HG03139 (cell line): ENCODE data around the gene CLRN2.
"Not testable (repeated sequence)": the region's sequence is repeated elsewhere in the genome, so short reads cannot be mapped to it uniquely, and the experiment has no call there.

Experiments used
- ATAC-seq: cut with Tn5 transposase; IDR thresholded peaks from one replicate; pipeline ENCODE4 v1.9.1; 2021; ENCODE audit not compliant: unreplicated experiment

The CLRN2 gene

DNA sequence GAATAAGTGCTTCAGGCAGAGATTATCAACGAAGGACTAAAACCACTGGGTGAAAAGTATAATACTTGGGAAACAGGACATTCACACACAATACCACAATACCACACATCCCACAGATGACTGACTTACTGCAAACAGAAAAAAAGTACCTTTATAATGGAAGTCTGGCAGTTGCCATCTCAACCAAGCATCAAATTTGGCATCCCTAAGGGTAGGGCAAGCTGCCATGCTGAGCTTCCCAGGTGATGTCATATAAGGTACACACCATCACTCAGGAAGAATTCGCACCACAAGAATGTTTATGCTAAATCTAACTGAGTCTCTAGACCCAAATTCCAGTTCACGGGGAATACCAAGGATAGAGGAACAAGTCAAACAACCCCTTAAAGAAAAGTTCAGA is 12.2 kb upstream of the CLRN2 start:
- ATAC-seq, result no peak

GRCh38 chr4:17504081-17504480 is 10.9 kb upstream of the CLRN2 start:
- no peak for ATAC-seq

DNA sequence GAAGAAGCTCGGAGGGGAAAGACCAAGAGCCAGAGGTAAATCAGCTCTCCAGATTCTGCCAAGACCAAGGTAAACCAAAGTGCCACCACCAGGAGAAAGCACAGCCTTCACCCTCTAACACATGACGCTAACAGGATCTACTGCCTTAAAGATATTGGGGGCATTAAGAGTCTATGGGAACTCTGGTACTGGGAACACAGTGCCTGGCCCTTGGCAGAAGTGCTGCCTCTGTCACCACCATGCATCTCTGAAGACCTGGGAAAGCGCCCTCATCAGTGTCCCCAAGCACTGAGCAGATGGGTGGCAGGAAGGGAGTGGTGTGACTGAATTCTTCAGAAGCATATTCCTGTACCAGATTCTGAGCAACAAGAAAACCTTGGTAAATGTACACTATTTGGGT is 4.4 kb upstream of the CLRN2 start:
- no peak for ATAC-seq

DNA sequence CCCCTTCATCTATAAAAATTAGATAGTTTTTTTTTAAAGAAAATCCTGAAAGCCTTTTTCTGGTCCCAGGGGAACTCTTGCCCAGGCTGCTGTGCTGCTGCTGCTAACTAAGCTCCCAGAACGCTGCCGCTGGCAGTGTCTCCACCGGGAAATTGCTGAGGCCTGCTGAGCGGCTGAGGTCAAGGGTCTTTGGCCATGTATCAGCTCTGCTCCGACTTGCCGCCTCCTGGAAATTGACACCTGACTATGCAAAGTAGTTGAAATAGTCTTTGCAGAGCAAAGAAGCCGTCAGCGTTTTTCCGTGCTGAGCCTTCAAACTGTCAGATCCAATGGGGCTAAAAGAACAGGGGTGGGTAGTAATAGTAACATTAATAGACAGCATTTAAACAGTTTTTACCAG is 3.9 kb upstream of the CLRN2 start:
- no peak for ATAC-seq

DNA sequence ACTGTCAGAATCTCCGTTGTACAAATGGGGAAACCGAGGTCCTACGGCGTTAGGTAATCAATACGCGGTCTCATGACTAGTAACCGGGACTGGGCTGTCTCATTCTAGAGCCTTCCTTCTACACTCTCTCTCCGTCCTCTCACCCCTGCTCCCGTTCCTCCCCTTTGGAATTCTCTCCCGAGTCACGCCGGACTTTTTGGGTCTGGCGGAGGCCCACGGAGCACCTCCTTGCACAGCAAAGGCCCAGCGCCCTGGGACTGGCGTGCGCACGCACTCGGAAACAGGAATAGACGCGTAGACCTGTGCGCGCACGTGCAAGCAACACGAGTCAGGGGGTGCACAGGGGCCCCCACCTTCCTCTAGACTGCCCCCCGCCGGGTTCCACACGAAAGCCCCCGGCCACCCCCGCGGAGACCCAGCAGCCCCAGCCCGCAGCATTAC is 3.4 kb upstream of the CLRN2 start:
- ATAC-seq, result peak; percentile 49

DNA sequence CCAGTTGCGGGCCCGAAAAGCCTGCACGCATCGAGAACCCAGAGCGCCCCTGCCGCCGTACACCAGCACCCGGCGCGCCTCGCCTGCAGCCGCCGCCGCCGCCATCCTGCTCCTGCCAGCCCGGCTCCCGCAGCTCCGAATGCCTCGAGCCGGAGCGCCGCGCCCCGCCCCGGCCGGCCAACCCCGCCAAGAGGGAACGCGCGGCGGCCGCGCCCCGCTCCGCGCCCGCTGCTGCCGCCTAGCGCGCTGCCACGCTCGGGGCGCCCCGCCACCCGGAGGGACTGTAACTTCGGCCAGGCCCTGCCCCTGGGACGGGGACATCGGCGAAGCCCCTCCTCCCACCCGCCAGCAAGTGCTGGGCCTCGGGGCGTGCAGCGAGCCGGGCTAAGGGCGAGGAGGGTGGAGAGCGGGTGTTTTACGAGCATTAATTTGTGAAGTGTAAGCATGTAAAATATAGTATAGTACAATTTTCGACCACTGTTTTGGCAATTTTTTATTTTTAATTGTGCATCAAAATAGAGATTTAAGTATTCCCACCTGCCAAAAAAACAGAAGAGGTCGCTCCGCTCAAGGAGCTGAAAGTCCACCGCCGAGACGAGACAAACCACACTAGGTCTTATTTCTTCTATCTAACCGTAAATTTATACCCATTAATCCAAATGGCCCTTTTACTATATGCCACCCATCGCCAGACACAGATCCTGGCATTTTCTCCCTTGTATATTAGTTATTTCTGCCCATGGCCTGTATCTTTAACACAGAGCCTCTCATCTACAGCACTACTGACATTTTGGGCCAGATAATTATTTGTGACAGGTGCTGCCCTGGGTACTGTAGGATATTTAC is 2.8 kb upstream of the CLRN2 start, which contains the start of gene QDPR:
QDPR (minus strand) TSS at position 141 of the 846 bp plus-strand sequence; CDS start at position 105, 36 bp downstream.
- peak; percentile 97 for ATAC-seq

DNA sequence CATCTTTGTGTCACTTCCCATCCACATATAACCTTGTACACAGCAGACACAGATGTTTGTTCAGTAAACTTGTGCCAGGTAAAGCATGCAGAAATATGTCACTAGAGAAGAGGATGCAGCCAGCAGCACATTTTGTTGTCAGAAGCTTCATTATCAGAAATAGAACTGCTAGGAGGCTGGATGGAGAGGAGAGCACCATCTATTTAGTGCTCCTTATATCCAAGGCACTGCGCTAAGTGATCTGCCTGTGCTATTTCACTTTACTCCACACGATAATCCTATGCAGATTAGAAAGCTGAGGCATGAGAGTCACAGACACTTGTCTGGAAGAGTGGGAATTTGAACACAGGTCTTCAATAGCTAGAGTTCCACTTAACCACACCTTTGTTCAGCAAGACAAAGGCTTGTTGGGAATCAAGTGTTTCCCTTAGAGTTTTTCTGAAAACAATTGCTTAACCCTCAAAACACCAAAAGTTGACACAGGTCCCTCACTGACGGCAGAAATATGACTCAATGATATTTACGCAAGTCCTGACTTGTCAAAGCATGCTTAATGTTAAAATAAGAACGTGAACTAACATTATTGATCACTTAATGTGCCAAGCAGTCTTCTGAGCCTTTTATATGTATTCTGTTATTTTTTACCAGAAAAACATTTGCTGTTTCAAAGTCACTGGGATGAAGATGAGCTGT is 1.8 kb upstream of the CLRN2 start:
- ATAC-seq, result no peak

GRCh38 chr4:17515445-17516407 is 761 bp downstream of the CLRN2 start:
- no peak for ATAC-seq

GRCh38 chr4:17516980-17517379 is 2.0 kb downstream of the CLRN2 start:
- no peak for ATAC-seq

GRCh38 chr4:17517664-17518063 is 2.7 kb downstream of the CLRN2 start:
- ATAC-seq, result no peak

DNA sequence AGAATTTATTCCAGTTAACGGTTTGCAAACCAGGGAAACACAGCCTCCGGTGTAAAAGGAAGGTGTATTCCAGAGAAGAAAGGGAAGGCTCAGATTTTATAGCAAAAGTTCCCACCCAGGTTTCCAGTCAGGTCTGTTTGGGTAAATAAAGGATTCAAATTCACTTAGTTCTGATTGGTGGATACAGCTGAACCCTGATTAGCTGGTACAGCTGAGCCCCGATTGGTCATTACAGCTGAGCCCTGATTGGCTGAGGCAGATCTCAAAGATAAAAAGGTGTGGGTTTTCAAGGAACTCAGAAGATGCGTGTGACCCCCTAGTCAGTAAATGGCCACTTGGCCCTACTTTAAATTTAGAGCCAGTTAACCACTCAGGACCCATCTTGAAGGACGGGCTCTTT is 6.6 kb downstream of the CLRN2 start:
- ATAC-seq, result no peak

DNA sequence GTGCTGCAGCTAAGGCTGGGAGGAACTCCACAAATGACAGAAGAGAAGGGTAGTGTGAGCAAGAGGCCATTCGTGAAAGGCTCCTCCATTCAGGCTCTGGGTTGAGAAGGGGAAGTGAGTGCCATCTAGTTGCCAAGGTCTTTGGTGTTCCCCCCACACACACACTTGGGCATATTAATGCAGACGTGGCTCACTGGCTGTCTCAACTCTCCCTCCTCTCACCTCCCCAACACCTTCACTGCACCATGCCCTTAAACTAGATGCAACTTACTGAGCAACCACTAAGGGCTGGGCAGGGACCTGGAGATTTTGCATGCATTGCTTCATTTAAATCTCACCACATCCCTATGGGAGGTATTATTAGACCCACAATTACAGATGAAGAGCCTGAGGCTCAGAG is 8.7 kb downstream of the CLRN2 start:
- ATAC-seq, result no peak

GRCh38 chr4:17526695-17527477 is 11.9 kb downstream of the CLRN2 start:
- no peak for ATAC-seq

GRCh38 chr4:17528551-17529165 is 13.7 kb downstream of the CLRN2 start:
- ATAC-seq, result no peak

GRCh38 chr4:17531538-17532285 is 16.7 kb downstream of the CLRN2 start:
- ATAC-seq, result no peak

DNA sequence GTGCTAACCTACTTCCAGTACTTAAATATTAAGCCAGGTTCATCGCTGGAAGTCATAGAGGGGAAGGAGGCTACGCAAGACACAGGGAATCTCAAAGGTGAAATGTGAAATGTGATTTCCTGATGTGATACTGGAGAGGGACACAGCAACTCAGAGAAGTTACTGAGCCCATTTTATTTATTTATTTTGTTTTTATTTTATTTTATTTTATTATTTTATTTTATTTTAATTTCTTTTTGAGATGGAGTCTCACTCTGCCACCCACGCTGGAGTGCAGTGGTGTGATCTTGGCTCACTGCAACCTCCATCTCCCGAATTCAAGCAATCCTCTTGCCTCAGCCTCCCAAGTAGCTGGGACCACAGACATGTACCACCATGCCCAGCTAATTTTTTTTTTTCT is 19.7 kb downstream of the CLRN2 start:
- no peak for ATAC-seq

GRCh38 chr4:17535242-17535641 is 20.3 kb downstream of the CLRN2 start:
- ATAC-seq, result no peak

DNA sequence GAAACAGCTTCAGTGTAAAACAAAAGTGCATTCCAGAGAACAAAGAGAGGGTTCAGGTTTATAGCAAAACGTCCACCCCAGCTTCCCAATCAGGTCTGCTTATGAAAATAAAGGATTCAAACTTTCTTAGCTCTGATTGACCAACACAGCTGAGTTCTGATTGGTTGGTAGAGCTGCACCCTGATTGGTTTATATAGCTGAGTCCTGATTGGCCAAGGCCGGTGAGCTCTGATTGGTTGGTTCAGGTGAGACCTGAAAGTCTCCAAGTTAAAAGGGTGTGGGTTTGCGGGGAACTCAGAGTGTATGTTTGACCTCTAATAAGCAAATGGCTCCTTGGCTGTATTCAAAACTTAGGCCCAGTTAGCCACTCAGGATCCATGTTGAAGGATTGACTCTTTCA is 20.9 kb downstream of the CLRN2 start:
- no peak for ATAC-seq

- ATAC-seq, result not testable (repeated sequence)
These were observed 22.1 kb downstream of the CLRN2 start for GRCh38 chr4:17537060-17537459.
